HepG2 (cell line): ENCODE results near the gene CADM1. TPM values are rescaled to one million over a fixed set of nuclear protein-coding genes. Genes with fewer than 3 reads are reported as not detected.

Source experiments
- GFI1 ChIP-seq: sonication (generic); formaldehyde crosslinking; IDR thresholded peaks from 2 replicates; pipeline ENCODE4 v1.5.0; 2020; ENCODE audit warnings: missing genetic modification reagents, mild to moderate bottlenecking, borderline replicate concordance
- IRX3 ChIP-seq: sonication (generic); formaldehyde crosslinking; IDR thresholded peaks from 2 replicates; pipeline ENCODE4 v1.8.1; 2023; ENCODE audit warnings: mild to moderate bottlenecking, low read depth, missing genetic modification reagents, borderline replicate concordance
- ISX ChIP-seq: sonication (generic); formaldehyde crosslinking; conservative IDR thresholded peaks from 2 replicates; pipeline ENCODE4 v1.5.0; 2020; ENCODE audit warnings: missing genetic modification reagents
- RXRB ChIP-seq: IDR thresholded peaks from 2 replicates; pipeline ENCODE4 v1.6.1; 2016; ENCODE audit warnings: borderline replicate concordance, missing genetic modification reagents, missing compliant biosample characterization
- SMYD3 ChIP-seq: sonication (generic); formaldehyde crosslinking; IDR thresholded peaks from 2 replicates; pipeline ENCODE4 v1.8.1; 2023; ENCODE audit warnings: mild to moderate bottlenecking, missing genetic modification reagents
- ZNF615 ChIP-seq: sonication (generic); formaldehyde crosslinking; IDR thresholded peaks from 2 replicates; pipeline ENCODE4 v1.5.0; 2020; ENCODE audit warnings: mild to moderate bottlenecking, missing genetic modification reagents, borderline replicate concordance
- ZNF619 ChIP-seq: sonication (generic); formaldehyde crosslinking; IDR thresholded peaks from 2 replicates; pipeline ENCODE4 v1.4.0; 2020; ENCODE audit warnings: mild to moderate bottlenecking, missing genetic modification reagents
- ZNF749 ChIP-seq: sonication (generic); formaldehyde crosslinking; IDR thresholded peaks from 2 replicates; pipeline ENCODE4 v1.8.0; 2022; ENCODE audit warnings: mild to moderate bottlenecking, missing genetic modification reagents, moderate library complexity, borderline replicate concordance
- ZNF780A ChIP-seq: sonication (generic); formaldehyde crosslinking; IDR thresholded peaks from 2 replicates; pipeline ENCODE4 v1.8.0; 2022; ENCODE audit warnings: mild to moderate bottlenecking, missing genetic modification reagents, moderate library complexity
- polyA plus RNA-seq, 8 experiments: library from polyadenylated mRNA; depleted of rRNA in 3 of 8; stranded (reverse) in 7 of 8; unstranded in 1 of 8; fragments of >200 nt; fragmentation: Illumina TruSeq in 4 of 8; extraction: Trizol in 4 of 8; gene quantifications; 2 replicates each; pipeline versions ENCODE4 v1.2.1 to v1.2.3, GENCODE V29; 2011 to 2016; ENCODE audit warnings: low read depth in 4 of 8, missing spikeins in 1 of 8, mixed read lengths in 1 of 8; ENCODE audit not compliant: insufficient read depth in 1 of 8
- total RNA-seq, 5 experiments: library from RNA; depleted of rRNA; stranded (reverse); fragments of >200 nt; fragmentation: Illumina TruSeq; extraction: Trizol; gene quantifications; 2 replicates each; pipeline ENCODE4 v1.2.3, GENCODE V29; 2016; ENCODE audit warnings: low read depth in 1 of 5
- TF ChIP-seq, protein P1 (sequence below): IDR thresholded peaks from 2 replicates; pipeline ENCODE4 v1.4.0; 2020; ENCODE audit warnings: mild to moderate bottlenecking, missing genetic modification reagents
- TF ChIP-seq, protein P2 (sequence below): sonication (generic); formaldehyde crosslinking; IDR thresholded peaks from 2 replicates; pipeline ENCODE4 v1.5.0; 2020; ENCODE audit warnings: mild to moderate bottlenecking, missing genetic modification reagents
- TF ChIP-seq, protein P3 (sequence below): sonication (generic); formaldehyde crosslinking; IDR thresholded peaks from 2 replicates; pipeline ENCODE4 v1.8.0; 2022; ENCODE audit warnings: missing genetic modification reagents, mild to moderate bottlenecking, inconsistent platforms, borderline replicate concordance
- TF ChIP-seq, protein P4 (sequence below), 2 experiments: sonication (generic) in 1 of 2; formaldehyde crosslinking in 1 of 2; IDR thresholded peaks; 2 replicates each; pipeline versions ENCODE4 v1.4.0 to v1.6.1; 2016 to 2020; ENCODE audit warnings: borderline replicate concordance in 1 of 2, low read depth in 1 of 2, mild to moderate bottlenecking in 1 of 2, missing genetic modification reagents in 1 of 2
- TF ChIP-seq, protein P5 (sequence below): sonication (generic); formaldehyde crosslinking; IDR thresholded peaks from 2 replicates; pipeline ENCODE4 v1.4.0; 2020; ENCODE audit warnings: mild to moderate bottlenecking, missing genetic modification reagents

Gene CADM1
- total and polyA plus RNA-seq, 2 of the 13 experiments (the other 11 are each of a cell fraction or from before 2014, with no cell fraction given) = 71.3 to 122 TPM

DNA sequence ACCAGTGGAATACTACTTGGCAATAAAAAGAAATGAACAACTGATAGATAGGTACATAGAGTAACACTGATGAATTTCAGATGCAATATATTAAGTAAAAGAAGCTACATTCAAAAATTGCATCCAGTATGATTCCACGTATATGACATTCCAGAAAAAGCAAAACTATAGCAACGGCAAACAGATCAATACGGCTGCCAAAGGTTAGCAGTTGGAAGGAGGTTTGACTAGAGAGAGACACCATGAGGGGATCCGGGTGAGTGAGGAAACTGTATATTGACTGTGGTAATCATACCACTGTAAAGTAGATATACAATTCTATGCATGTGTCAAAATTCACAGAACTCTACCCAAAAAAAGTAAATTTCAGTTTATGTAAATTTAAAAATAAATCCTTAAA, 28.7 kb downstream of the CADM1 start (continued):
- TF ChIP-seq, protein P1, sequence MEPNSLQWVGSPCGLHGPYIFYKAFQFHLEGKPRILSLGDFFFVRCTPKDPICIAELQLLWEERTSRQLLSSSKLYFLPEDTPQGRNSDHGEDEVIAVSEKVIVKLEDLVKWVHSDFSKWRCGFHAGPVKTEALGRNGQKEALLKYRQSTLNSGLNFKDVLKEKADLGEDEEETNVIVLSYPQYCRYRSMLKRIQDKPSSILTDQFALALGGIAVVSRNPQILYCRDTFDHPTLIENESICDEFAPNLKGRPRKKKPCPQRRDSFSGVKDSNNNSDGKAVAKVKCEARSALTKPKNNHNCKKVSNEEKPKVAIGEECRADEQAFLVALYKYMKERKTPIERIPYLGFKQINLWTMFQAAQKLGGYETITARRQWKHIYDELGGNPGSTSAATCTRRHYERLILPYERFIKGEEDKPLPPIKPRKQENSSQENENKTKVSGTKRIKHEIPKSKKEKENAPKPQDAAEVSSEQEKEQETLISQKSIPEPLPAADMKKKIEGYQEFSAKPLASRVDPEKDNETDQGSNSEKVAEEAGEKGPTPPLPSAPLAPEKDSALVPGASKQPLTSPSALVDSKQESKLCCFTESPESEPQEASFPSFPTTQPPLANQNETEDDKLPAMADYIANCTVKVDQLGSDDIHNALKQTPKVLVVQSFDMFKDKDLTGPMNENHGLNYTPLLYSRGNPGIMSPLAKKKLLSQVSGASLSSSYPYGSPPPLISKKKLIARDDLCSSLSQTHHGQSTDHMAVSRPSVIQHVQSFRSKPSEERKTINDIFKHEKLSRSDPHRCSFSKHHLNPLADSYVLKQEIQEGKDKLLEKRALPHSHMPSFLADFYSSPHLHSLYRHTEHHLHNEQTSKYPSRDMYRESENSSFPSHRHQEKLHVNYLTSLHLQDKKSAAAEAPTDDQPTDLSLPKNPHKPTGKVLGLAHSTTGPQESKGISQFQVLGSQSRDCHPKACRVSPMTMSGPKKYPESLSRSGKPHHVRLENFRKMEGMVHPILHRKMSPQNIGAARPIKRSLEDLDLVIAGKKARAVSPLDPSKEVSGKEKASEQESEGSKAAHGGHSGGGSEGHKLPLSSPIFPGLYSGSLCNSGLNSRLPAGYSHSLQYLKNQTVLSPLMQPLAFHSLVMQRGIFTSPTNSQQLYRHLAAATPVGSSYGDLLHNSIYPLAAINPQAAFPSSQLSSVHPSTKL (CRISPR knock-in tag) = peak; percentile 34; the same call in 1 of the 2 replicates
- TF ChIP-seq IRX3 = no peak
- no peak for TF ChIP-seq ZNF619 (CRISPR knock-in tag)
- TF ChIP-seq ISX = no peak
- TF ChIP-seq, protein P2, sequence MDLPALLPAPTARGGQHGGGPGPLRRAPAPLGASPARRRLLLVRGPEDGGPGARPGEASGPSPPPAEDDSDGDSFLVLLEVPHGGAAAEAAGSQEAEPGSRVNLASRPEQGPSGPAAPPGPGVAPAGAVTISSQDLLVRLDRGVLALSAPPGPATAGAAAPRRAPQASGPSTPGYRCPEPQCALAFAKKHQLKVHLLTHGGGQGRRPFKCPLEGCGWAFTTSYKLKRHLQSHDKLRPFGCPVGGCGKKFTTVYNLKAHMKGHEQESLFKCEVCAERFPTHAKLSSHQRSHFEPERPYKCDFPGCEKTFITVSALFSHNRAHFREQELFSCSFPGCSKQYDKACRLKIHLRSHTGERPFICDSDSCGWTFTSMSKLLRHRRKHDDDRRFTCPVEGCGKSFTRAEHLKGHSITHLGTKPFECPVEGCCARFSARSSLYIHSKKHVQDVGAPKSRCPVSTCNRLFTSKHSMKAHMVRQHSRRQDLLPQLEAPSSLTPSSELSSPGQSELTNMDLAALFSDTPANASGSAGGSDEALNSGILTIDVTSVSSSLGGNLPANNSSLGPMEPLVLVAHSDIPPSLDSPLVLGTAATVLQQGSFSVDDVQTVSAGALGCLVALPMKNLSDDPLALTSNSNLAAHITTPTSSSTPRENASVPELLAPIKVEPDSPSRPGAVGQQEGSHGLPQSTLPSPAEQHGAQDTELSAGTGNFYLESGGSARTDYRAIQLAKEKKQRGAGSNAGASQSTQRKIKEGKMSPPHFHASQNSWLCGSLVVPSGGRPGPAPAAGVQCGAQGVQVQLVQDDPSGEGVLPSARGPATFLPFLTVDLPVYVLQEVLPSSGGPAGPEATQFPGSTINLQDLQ (CRISPR knock-in tag) = no peak
- no peak for TF ChIP-seq ZNF749 (CRISPR knock-in tag)
- TF ChIP-seq ZNF780A (CRISPR knock-in tag) = no peak
- TF ChIP-seq RXRB (CRISPR knock-in tag) = peak; percentile 33; the same call in 1 of the 2 replicates
- TF ChIP-seq, protein P3, sequence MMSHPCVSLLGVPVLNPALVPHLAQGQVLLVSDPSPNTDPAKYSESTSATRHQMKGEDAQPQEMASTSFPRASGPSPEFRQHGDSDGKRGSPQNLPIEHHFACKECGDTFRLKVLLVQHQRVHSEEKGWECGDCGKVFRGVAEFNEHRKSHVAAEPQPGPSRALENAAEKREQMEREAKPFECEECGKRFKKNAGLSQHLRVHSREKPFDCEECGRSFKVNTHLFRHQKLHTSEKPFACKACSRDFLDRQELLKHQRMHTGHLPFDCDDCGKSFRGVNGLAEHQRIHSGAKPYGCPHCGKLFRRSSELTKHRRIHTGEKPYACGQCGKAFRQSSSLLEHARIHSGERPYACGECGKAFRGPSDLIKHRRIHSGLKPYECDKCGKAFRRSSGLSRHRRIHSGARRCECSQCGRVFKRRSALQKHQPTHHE = no peak
- TF ChIP-seq GFI1 (CRISPR knock-in tag) = no peak
- no peak for TF ChIP-seq ZNF615 (CRISPR knock-in tag)
- no peak for TF ChIP-seq SMYD3 (CRISPR knock-in tag)
- TF ChIP-seq, protein P4, sequence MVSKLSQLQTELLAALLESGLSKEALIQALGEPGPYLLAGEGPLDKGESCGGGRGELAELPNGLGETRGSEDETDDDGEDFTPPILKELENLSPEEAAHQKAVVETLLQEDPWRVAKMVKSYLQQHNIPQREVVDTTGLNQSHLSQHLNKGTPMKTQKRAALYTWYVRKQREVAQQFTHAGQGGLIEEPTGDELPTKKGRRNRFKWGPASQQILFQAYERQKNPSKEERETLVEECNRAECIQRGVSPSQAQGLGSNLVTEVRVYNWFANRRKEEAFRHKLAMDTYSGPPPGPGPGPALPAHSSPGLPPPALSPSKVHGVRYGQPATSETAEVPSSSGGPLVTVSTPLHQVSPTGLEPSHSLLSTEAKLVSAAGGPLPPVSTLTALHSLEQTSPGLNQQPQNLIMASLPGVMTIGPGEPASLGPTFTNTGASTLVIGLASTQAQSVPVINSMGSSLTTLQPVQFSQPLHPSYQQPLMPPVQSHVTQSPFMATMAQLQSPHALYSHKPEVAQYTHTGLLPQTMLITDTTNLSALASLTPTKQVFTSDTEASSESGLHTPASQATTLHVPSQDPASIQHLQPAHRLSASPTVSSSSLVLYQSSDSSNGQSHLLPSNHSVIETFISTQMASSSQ (IDR thresholded peaks at IDR 0.05; ENCODE audit: low read depth) = no peak
- TF ChIP-seq, protein P4 (CRISPR knock-in tag; IDR thresholded peaks at IDR 0.05; ENCODE audit: borderline replicate concordance) = no peak
- TF ChIP-seq, protein P5, sequence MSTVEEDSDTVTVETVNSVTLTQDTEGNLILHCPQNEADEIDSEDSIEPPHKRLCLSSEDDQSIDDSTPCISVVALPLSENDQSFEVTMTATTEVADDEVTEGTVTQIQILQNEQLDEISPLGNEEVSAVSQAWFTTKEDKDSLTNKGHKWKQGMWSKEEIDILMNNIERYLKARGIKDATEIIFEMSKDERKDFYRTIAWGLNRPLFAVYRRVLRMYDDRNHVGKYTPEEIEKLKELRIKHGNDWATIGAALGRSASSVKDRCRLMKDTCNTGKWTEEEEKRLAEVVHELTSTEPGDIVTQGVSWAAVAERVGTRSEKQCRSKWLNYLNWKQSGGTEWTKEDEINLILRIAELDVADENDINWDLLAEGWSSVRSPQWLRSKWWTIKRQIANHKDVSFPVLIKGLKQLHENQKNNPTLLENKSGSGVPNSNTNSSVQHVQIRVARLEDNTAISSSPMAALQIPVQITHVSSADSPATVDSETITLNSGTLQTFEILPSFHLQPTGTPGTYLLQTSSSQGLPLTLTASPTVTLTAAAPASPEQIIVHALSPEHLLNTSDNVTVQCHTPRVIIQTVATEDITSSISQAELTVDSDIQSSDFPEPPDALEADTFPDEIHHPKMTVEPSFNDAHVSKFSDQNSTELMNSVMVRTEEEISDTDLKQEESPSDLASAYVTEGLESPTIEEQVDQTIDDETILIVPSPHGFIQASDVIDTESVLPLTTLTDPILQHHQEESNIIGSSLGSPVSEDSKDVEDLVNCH (CRISPR knock-in tag) = no peak
